Hepatocyte (in vitro differentiated cells): ENCODE results near the gene YJEFN3. TPM values are rescaled to one million over a fixed set of nuclear protein-coding genes. Genes with fewer than 3 reads are reported as not detected.

ENCODE experiments used
- DNase-seq: peaks from one replicate; pipeline ENCODE4 v3.0.0-alpha.2; 2016; ENCODE audit warnings: low spot score
- H2AFZ ChIP-seq: fragments of 200-600 bp; sonication (generic); 2 replicates; pipeline ENCODE4 v1.6.0; 2016; ENCODE audit warnings: antibody characterized with exemption, mild to moderate bottlenecking
- H3K27ac ChIP-seq: fragments of 200-600 bp; sonication (generic); 2 replicates; pipeline ENCODE4 v1.5.1; 2016; ENCODE audit warnings: mild to moderate bottlenecking
- H3K27me3 ChIP-seq: fragments of 200-600 bp; sonication (generic); 2 replicates; pipeline ENCODE4 v1.6.1; 2016
- H3K36me3 ChIP-seq: fragments of 200-600 bp; sonication (generic); replicated peaks from 2 replicates; pipeline ENCODE4 v1.5.1; 2016; ENCODE audit warnings: low read depth; ENCODE audit not compliant: insufficient read depth
- H3K4me1 ChIP-seq: fragments of 200-600 bp; sonication (generic); 2 replicates; pipeline ENCODE4 v1.5.1; 2016; ENCODE audit warnings: mild to moderate bottlenecking, moderate library complexity; ENCODE audit not compliant: insufficient read depth
- H3K4me2 ChIP-seq: fragments of 200-600 bp; sonication (generic); 2 replicates; pipeline ENCODE4 v1.6.0; 2016
- H3K4me3 ChIP-seq: fragments of 200-600 bp; sonication (generic); 2 replicates; pipeline ENCODE4 v1.5.1; 2016; ENCODE audit warnings: mild to moderate bottlenecking
- H3K79me2 ChIP-seq: fragments of 200-600 bp; sonication (generic); 2 replicates; pipeline ENCODE4 v1.6.0; 2017; ENCODE audit warnings: mild to moderate bottlenecking
- H3K9me2 ChIP-seq: fragments of 200-600 bp; sonication (generic); replicated peaks from 2 replicates; pipeline ENCODE4 v1.6.0; 2017; ENCODE audit warnings: mild to moderate bottlenecking; ENCODE audit not compliant: insufficient read depth
- H3K9me3 ChIP-seq: fragments of 200-600 bp; sonication (generic); 2 replicates; pipeline ENCODE4 v1.5.1; 2016; ENCODE audit warnings: low read depth, mild to moderate bottlenecking
- H4K20me1 ChIP-seq: fragments of 200-600 bp; sonication (generic); 2 replicates; pipeline ENCODE4 v1.6.0; 2016; ENCODE audit warnings: mild to moderate bottlenecking; ENCODE audit not compliant: insufficient read depth, poor library complexity, severe bottlenecking
- EZH2 ChIP-seq: fragments of 200-600 bp; sonication (generic); IDR thresholded peaks from 2 replicates; pipeline ENCODE4 v1.6.1; 2016; ENCODE audit warnings: antibody characterized with exemption, mild to moderate bottlenecking, borderline replicate concordance
- EZH2phosphoT487 ChIP-seq: fragments of 200-600 bp; sonication (generic); IDR thresholded peaks from one replicate; pipeline ENCODE4 v1.6.1; 2018; ENCODE audit warnings: antibody characterized with exemption, mild to moderate bottlenecking, low read depth, moderate library complexity; ENCODE audit not compliant: unreplicated experiment, severe bottlenecking
- WGBS: methylation state at CpG from one replicate; pipeline ENCODE4 v1.1.6; 2016; ENCODE audit warnings: low lambda C conversion rate; ENCODE audit errors: missing lambda C conversion rate; 5-methylcytosine and 5-hydroxymethylcytosine counted together
- polyA plus RNA-seq: library from polyadenylated mRNA; unstranded; fragments of >200 nt; fragmentation: Nextera tagmentation; extraction: Ambion mirVana; gene quantifications from 2 replicates; pipeline ENCODE4 v1.2.1, GENCODE V29; 2016
- total RNA-seq: library from RNA; depleted of rRNA; stranded (reverse); fragments of >200 nt; gene quantifications from 2 replicates; pipeline ENCODE4 v1.2.3, GENCODE V29; 2014
- TF ChIP-seq, protein P1 (sequence below): fragments of 200-600 bp; sonication (generic); IDR thresholded peaks from 2 replicates; pipeline ENCODE4 v1.5.1; 2016; ENCODE audit warnings: antibody characterized with exemption, mild to moderate bottlenecking; ENCODE audit not compliant: poor library complexity

The YJEFN3 gene
- total and polyA plus RNA-seq, 2 experiments from 2014 or later, result 3.0 to 12.5 TPM

DNA sequence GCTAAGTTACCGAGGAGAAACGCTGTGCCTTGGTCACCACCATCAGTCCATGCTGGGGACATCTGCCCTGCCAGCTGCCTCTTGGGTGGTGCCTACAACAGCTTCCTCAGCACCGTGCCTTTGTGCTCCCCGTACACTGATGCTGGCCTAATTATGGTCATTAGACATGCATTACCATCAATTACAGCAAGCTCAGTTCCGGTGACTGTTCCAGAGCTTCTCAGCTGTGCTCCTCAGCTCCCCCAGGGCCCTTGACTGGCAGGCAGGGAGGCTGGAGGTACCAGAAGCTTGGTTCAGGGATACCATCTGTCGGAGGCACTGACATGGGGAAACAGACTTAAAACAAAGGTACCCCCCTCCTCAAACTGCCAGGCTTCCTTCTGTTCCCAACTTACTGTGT is 49.5 kb downstream of the YJEFN3 start:
- TF ChIP-seq EZH2 (no peak), EZH2phosphoT487 (no peak)
- TF ChIP-seq, protein P1, sequence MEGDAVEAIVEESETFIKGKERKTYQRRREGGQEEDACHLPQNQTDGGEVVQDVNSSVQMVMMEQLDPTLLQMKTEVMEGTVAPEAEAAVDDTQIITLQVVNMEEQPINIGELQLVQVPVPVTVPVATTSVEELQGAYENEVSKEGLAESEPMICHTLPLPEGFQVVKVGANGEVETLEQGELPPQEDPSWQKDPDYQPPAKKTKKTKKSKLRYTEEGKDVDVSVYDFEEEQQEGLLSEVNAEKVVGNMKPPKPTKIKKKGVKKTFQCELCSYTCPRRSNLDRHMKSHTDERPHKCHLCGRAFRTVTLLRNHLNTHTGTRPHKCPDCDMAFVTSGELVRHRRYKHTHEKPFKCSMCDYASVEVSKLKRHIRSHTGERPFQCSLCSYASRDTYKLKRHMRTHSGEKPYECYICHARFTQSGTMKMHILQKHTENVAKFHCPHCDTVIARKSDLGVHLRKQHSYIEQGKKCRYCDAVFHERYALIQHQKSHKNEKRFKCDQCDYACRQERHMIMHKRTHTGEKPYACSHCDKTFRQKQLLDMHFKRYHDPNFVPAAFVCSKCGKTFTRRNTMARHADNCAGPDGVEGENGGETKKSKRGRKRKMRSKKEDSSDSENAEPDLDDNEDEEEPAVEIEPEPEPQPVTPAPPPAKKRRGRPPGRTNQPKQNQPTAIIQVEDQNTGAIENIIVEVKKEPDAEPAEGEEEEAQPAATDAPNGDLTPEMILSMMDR, result no peak
- 91% methylated on average over 6 of the region's 6 CpGs for WGBS

DNA sequence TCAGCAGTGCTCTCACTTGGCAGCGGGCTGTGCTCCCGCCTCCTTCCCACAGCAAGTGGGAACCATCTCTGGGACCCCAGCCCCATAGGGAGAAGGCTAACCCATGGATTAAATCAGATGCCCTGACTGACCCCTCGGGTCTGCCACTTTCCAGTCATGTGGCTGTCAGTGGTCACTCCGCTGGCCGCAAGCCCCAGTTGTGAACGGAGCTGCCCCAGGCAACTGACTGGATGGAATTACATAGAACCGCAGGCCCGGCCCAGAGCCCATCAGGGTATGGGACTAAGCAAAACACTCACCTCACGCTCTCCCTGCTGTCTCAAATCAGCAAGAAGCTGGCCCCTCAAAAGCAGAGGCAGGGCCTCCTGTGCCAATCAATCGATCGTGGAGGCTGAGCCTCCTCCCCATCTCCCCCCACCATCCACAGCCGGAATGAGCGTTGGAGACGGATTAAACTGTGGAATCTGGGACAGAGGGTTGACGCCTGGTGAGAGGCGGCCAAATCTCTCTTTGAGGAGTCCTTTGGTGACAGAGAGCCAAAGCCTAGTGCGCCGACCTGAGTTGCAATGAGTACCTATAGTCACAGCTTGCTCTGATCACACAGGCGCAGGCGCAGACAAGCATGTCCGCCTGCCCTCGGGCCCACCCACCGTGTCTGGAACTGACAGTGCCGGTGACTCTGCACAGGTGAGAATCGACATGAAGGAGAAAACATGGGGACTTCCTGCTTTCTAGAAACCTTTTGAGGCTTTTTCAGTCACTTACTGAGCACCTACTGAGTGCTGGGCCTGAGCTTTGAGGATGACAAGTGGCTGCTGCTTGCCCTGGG is 51.0 kb downstream of the YJEFN3 start:
- H3K27ac ChIP-seq, result no peak overlapping the region
- no peak for DNase-seq
- H3K4me2 ChIP-seq, result no peak overlapping the region
- 93% methylated on average over 24 of the region's 25 CpGs for WGBS
- no peaks in the 10 kb centered on the region for H3K27me3 ChIP-seq
- H3K36me3 ChIP-seq, result no peaks in the 10 kb centered on the region
- H3K9me3 ChIP-seq, result no peaks in the 10 kb centered on the region
- H3K4me1 ChIP-seq, result no peaks in the 10 kb centered on the region
- no peak overlapping the region for H3K4me3 ChIP-seq
- no peaks in the 10 kb centered on the region for H3K9me2 ChIP-seq
- H3K79me2 ChIP-seq, result no peaks in the 10 kb centered on the region
- H4K20me1 ChIP-seq, result no peaks in the 10 kb centered on the region
- TF ChIP-seq, protein P1, result no peak
- TF ChIP-seq EZH2phosphoT487, result no peak
- no peak for TF ChIP-seq EZH2
- H2AFZ ChIP-seq, result no peak overlapping the region

More for the DNA sequence above, 49.5 kb downstream of the YJEFN3 start:
- Histone ChIP-seq H3K9me2 (no peaks in the 10 kb centered on the region), H3K36me3 (no peaks in the 10 kb centered on the region), H3K9me3 (no peaks in the 10 kb centered on the region), H3K27ac (no peak overlapping the region), H3K4me3 (no peak overlapping the region), H3K79me2 (no peaks in the 10 kb centered on the region), H3K27me3 (no peaks in the 10 kb centered on the region), H2AFZ (no peak overlapping the region), H4K20me1 (no peaks in the 10 kb centered on the region), H3K4me2 (no peak overlapping the region), H3K4me1 (no peaks in the 10 kb centered on the region)
- no peak for DNase-seq

DNA sequence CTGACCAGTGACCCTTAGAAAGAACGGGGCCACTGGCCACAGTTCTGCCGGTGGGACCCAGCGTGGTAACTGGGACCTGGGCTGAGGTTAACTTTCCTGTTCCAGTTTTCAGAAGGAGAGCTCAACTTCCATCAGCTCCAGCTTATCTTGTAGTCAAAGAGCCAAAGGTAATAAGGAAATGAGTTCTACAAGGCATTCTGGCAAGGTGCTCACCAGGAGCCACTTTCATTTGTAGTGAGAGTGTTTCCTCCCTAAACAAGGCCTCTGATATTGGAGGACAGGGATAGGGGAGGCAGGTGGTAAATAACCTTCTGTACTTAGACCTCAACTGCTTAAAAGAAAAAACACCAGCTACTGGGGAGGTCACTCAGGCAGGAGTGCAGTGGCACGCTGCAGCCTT is 51.7 kb downstream of the YJEFN3 start:
- Histone ChIP-seq H3K27ac (no peak overlapping the region), H3K27me3 (no peaks in the 10 kb centered on the region), H3K9me3 (no peaks in the 10 kb centered on the region), H3K4me3 (no peak overlapping the region), H3K9me2 (no peaks in the 10 kb centered on the region), H3K79me2 (no peaks in the 10 kb centered on the region), H4K20me1 (no peaks in the 10 kb centered on the region), H3K36me3 (no peaks in the 10 kb centered on the region), H2AFZ (no peak overlapping the region), H3K4me1 (no peaks in the 10 kb centered on the region), H3K4me2 (no peak overlapping the region)
- TF ChIP-seq EZH2phosphoT487 (no peak), EZH2 (no peak)
- TF ChIP-seq, protein P1, result no peak
- WGBS, result 96% methylated on average over 4 of the region's 4 CpGs
- DNase-seq, result no peak
